Loucy (cell line): ENCODE data around the gene KRABD2.

Source experiments
- H2AFZ ChIP-seq: fragments of 200-600 bp; sonication (generic); 2 replicates; pipeline ENCODE4 v1.6.0; 2016; ENCODE audit warnings: antibody characterized with exemption, mild to moderate bottlenecking, low read length, moderate library complexity
- H3F3A ChIP-seq: fragments of 200-600 bp; 2 replicates; pipeline ENCODE4 v1.6.0; 2016; ENCODE audit warnings: antibody characterized with exemption, low read depth, mild to moderate bottlenecking
- H3K27me3 ChIP-seq: fragments of 200-600 bp; sonication (generic); 2 replicates; pipeline ENCODE4 v1.6.1; 2014; ENCODE audit warnings: low read length, mild to moderate bottlenecking; ENCODE audit not compliant: insufficient read depth, poor library complexity, severe bottlenecking
- H3K36me3 ChIP-seq: fragments of 200-600 bp; sonication (generic); 2 replicates; pipeline ENCODE4 v1.6.1; 2016; ENCODE audit warnings: low read length; ENCODE audit not compliant: insufficient read depth
- H3K4me1 ChIP-seq: fragments of 200-600 bp; sonication (generic); 2 replicates; pipeline ENCODE4 v1.5.1; 2014; ENCODE audit warnings: low read length, mild to moderate bottlenecking; ENCODE audit not compliant: insufficient read depth, poor library complexity, severe bottlenecking
- H3K4me2 ChIP-seq: fragments of 200-600 bp; sonication (generic); 2 replicates; pipeline ENCODE4 v1.6.0; 2014; ENCODE audit warnings: antibody characterized with exemption, low read length, low read depth, mild to moderate bottlenecking; ENCODE audit not compliant: poor library complexity, severe bottlenecking
- H3K4me3 ChIP-seq: fragments of 200-600 bp; sonication (generic); 2 replicates; pipeline ENCODE4 v1.5.1; 2014; ENCODE audit warnings: low read length, mild to moderate bottlenecking, mixed read lengths; ENCODE audit not compliant: poor library complexity, severe bottlenecking
- H3K79me2 ChIP-seq: fragments of 200-600 bp; sonication (generic); 2 replicates; pipeline ENCODE4 v1.6.1; 2014; ENCODE audit warnings: low read length; ENCODE audit not compliant: insufficient read depth
- H3K9ac ChIP-seq: fragments of 200-600 bp; sonication (generic); 2 replicates; pipeline ENCODE4 v1.6.0; 2014; ENCODE audit warnings: mild to moderate bottlenecking, low read depth, low read length, moderate library complexity; ENCODE audit not compliant: poor library complexity, severe bottlenecking
- H3K9me2 ChIP-seq: fragments of 200-600 bp; sonication (generic); replicated peaks from 2 replicates; pipeline ENCODE4 v1.6.1; 2016; ENCODE audit warnings: low read depth, low read length, mixed read lengths
- H3K9me3 ChIP-seq: fragments of 200-600 bp; sonication (generic); 2 replicates; pipeline ENCODE4 v1.6.1; 2014; ENCODE audit warnings: mild to moderate bottlenecking, antibody characterized with exemption, low read length, low read depth; ENCODE audit not compliant: insufficient read depth
- H4K20me1 ChIP-seq: fragments of 200-600 bp; sonication (generic); 2 replicates; pipeline ENCODE4 v1.6.0; 2014; ENCODE audit warnings: antibody characterized with exemption, low read length, mild to moderate bottlenecking; ENCODE audit not compliant: insufficient read depth, poor library complexity, severe bottlenecking
- CTCF ChIP-seq: fragments of 200-600 bp; sonication (generic); conservative IDR thresholded peaks from 2 replicates; pipeline ENCODE4 v1.5.1; 2014; ENCODE audit warnings: mild to moderate bottlenecking, antibody characterized with exemption, low read length
- EZH2phosphoT487 ChIP-seq: fragments of 200-600 bp; IDR thresholded peaks from 2 replicates; pipeline ENCODE4 v1.6.1; 2018; ENCODE audit warnings: antibody characterized with exemption, mild to moderate bottlenecking, moderate library complexity, borderline replicate concordance

Gene KRABD2

GRCh38 chr17:8393470-8394231, 17.1 kb upstream of the KRABD2 start:
- no peaks in the 10 kb centered on the region for H3K9me3 ChIP-seq
- no peak for TF ChIP-seq CTCF
- TF ChIP-seq EZH2phosphoT487, result no peak
- H3K27me3 ChIP-seq, result no peaks in the 10 kb centered on the region
- no peak overlapping the region for H3K4me2 ChIP-seq
- no peak overlapping the region for H3K9ac ChIP-seq
- H4K20me1 ChIP-seq, result no peaks in the 10 kb centered on the region
- no peaks in the 10 kb centered on the region for H3K9me2 ChIP-seq
- peak overlapping the region; percentile 54; the same call in 1 of the 2 replicates for H2AFZ ChIP-seq
- no peaks in the 10 kb centered on the region for H3F3A ChIP-seq
- no peak overlapping the region for H3K4me3 ChIP-seq
- H3K4me1 ChIP-seq, result peaks cover 5% of the 10 kb centered on the region
- no peaks in the 10 kb centered on the region for H3K79me2 ChIP-seq
- H3K36me3 ChIP-seq, result no peaks in the 10 kb centered on the region

- H3K9ac ChIP-seq, result no peak overlapping the region
- no peak overlapping the region for H2AFZ ChIP-seq
- no peak overlapping the region for H3K4me3 ChIP-seq
- no peaks in the 10 kb centered on the region for H3K27me3 ChIP-seq
- no peak overlapping the region for H3K4me2 ChIP-seq
- H3K9me2 ChIP-seq, result no peaks in the 10 kb centered on the region
- peaks cover 5% of the 10 kb centered on the region for H3K4me1 ChIP-seq
- no peaks in the 10 kb centered on the region for H4K20me1 ChIP-seq
- no peaks in the 10 kb centered on the region for H3F3A ChIP-seq
- no peaks in the 10 kb centered on the region for H3K79me2 ChIP-seq
- no peak for TF ChIP-seq CTCF
- no peak for TF ChIP-seq EZH2phosphoT487
- H3K36me3 ChIP-seq, result no peaks in the 10 kb centered on the region
- H3K9me3 ChIP-seq, result no peaks in the 10 kb centered on the region
Measured at GRCh38 chr17:8392674-8393469, 16.4 kb upstream of the KRABD2 start.

- peaks cover 5% of the 10 kb centered on the region for H3K4me1 ChIP-seq
- no peaks in the 10 kb centered on the region for H4K20me1 ChIP-seq
- TF ChIP-seq CTCF, result no peak
- no peak overlapping the region for H2AFZ ChIP-seq
- no peaks in the 10 kb centered on the region for H3F3A ChIP-seq
- no peak overlapping the region for H3K4me3 ChIP-seq
- H3K27me3 ChIP-seq, result no peaks in the 10 kb centered on the region
- H3K9me2 ChIP-seq, result no peaks in the 10 kb centered on the region
- H3K36me3 ChIP-seq, result no peaks in the 10 kb centered on the region
- H3K9ac ChIP-seq, result no peak overlapping the region
- no peaks in the 10 kb centered on the region for H3K79me2 ChIP-seq
- no peaks in the 10 kb centered on the region for H3K9me3 ChIP-seq
- no peak overlapping the region for H3K4me2 ChIP-seq
Measured at GRCh38 chr17:8392274-8392673, 15.8 kb upstream of the KRABD2 start.
